Measurements from ENCODE around the gene AFF1.

AFF1 gene

GRCh38 chr4:86960557-86960961 lies 25.7 kb downstream of the AFF1 start:
- TF ChIP-seq, protein P1, sequence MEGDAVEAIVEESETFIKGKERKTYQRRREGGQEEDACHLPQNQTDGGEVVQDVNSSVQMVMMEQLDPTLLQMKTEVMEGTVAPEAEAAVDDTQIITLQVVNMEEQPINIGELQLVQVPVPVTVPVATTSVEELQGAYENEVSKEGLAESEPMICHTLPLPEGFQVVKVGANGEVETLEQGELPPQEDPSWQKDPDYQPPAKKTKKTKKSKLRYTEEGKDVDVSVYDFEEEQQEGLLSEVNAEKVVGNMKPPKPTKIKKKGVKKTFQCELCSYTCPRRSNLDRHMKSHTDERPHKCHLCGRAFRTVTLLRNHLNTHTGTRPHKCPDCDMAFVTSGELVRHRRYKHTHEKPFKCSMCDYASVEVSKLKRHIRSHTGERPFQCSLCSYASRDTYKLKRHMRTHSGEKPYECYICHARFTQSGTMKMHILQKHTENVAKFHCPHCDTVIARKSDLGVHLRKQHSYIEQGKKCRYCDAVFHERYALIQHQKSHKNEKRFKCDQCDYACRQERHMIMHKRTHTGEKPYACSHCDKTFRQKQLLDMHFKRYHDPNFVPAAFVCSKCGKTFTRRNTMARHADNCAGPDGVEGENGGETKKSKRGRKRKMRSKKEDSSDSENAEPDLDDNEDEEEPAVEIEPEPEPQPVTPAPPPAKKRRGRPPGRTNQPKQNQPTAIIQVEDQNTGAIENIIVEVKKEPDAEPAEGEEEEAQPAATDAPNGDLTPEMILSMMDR (IDR thresholded peaks at IDR 0.05; ENCODE audit: low read depth, low read length, missing control alignments) = no peak
- in situ Hi-C loops (cut with HindIII; ENCODE audit: low sequenced_read_pairs) = no loop called here
- DNase-seq (ENCODE audit: low read depth) = no peak
- no peak overlapping the region for H3K4me3 ChIP-seq (ENCODE audit: low read depth, low read length)

DNA sequence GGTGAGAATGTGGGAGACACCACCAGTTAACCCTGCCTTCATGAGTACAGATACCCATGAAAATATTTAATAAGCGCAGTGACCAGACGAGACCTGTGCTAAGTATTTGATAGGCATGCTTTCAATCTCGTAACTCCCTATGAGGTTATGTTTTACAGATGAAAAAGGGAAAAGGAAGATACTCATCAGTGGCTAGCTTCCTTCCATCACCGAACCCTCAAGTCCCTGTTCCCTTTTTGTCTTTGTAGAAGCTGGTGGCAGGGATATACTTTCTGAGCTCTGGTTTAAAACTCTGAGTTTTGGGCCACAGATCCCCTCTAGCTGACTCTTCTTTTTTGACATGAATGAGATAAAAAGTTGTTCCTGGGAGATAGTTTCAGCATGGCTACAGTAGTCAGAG lies 26.3 kb downstream of the AFF1 start:
- H3K4me3 ChIP-seq (ENCODE audit: low read depth, low read length) = no peak overlapping the region
- in situ Hi-C loops (cut with HindIII; ENCODE audit: low sequenced_read_pairs) = no loop called here
- TF ChIP-seq, protein P1 (IDR thresholded peaks at IDR 0.05; ENCODE audit: low read depth, low read length, missing control alignments) = no peak
- DNase-seq (ENCODE audit: low read depth) = no peak

- in situ Hi-C loops (cut with HindIII; ENCODE audit: low sequenced_read_pairs) = no loop called here
- peak; percentile 33 for DNase-seq (ENCODE audit: low read depth)
- no peak overlapping the region for H3K4me3 ChIP-seq (ENCODE audit: low read depth, low read length)
- TF ChIP-seq, protein P1 (IDR thresholded peaks at IDR 0.05; ENCODE audit: low read depth, low read length, missing control alignments) = no peak
Measured at GRCh38 chr4:86961605-86962295, 26.9 kb downstream of the AFF1 start.

DNA sequence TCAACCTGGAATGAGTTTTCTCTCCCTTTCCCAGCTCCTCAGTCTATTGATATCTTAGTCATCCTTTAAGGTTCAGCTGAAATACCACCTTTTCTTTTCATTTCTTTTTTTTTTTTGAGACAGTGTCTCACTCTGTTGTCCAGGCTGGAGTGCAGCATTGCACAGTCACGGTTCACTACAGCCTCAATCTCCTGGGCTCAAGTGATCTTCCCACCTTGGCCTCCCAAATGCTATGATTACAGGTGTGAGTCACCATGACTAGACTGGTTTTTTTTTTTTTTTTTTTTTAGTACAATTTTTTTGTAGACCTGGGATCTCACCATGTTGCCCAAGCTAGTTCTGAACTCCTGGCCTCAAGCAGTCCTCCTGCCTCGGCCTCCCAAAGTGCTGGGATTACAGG lies 28.9 kb downstream of the AFF1 start:
- TF ChIP-seq, protein P1 (IDR thresholded peaks at IDR 0.05; ENCODE audit: low read depth, low read length, missing control alignments) = no peak
- no peak overlapping the region for H3K4me3 ChIP-seq (ENCODE audit: low read depth, low read length)
- DNase-seq (ENCODE audit: low read depth) = no peak
- in situ Hi-C loops (cut with HindIII; ENCODE audit: low sequenced_read_pairs) = no loop called here

DNA sequence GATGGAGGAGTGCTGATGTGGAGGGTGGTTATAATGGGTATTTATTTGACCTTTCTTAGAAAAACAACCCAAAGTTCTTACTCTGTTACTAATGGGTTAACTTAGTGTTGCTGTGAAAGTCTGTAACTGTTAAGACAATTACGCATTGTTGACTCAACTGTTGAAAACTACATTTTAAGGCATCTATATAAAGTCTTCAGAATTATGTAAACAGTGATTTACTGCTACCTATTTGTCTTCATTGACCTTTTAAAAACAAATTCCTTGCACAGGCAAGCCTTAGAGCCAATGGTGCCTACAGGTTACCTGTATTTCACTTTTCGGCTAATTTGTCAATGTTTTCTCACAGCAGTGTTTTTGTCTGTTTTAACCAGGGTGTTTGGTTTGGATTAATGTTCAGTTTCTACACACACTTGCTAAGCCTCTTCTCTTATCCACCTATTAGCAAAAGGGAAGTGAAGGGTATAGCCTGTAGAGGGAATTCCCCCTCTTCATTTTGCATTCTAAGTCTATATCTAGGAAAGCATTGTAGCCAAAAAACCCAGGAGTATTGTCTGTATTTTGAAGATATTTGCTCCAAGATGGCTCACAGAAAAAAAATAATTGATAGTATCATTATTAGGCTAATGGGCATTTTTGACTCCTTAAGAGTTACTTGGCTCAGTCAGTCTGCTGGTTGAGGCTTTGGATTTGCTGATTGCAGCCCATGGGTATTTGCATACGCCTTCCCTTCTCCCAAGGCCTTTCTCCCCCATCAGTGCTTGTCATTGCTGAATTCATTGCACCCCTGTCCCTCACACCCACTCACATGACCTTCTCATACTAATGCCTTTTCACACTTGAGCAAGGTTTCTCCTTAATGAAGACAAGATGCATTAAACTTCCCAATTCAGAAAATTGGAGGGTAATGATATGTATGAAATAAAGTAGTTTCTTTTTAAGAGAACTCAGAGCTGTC lies 30.5 kb downstream of the AFF1 start:
- DNase-seq (ENCODE audit: low read depth) = no peak
- in situ Hi-C loops (cut with HindIII; ENCODE audit: low sequenced_read_pairs) = no loop called here
- no peak overlapping the region for H3K4me3 ChIP-seq (ENCODE audit: low read depth, low read length)
- TF ChIP-seq, protein P1 (IDR thresholded peaks at IDR 0.05; ENCODE audit: low read depth, low read length, missing control alignments) = no peak

DNA sequence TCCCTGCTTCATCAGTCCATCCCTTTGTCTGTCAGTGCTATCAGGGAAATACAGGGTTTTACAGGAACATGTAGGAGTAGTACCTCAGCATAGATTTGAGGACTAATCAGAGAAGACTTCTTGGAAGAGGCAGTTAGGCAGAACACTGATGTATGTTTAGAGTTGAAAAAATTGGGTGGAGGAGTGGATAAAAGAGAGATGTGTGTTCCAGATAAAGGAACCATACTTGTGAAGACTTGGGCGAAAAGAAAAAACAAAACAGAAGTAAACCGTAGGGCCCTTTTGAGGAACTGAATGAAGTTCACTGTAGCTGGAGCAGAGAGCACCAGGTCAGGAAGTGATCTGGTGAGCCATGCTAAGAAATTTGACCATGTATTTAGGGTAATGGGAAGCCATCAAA lies 32.3 kb downstream of the AFF1 start:
- in situ Hi-C loops (cut with HindIII; ENCODE audit: low sequenced_read_pairs) = no loop called here
- DNase-seq (ENCODE audit: low read depth) = no peak
- H3K4me3 ChIP-seq (ENCODE audit: low read depth, low read length) = no peak overlapping the region
- TF ChIP-seq, protein P1 (IDR thresholded peaks at IDR 0.05; ENCODE audit: low read depth, low read length, missing control alignments) = no peak

All from astrocyte of the cerebellum (primary cell).